ENCODE measurements around the gene MYO5C.

GRCh38 chr15:52280326-52281084, 15.1 kb downstream of the MYO5C start:
- TF ChIP-seq CTCF (IDR thresholded peaks at IDR 0.05 in 4 of 5, conservative IDR thresholded peaks at IDR 0.05 in 1 of 5): no peak
- no peak for TF ChIP-seq POLR2A (IDR thresholded peaks at IDR 0.05)

All from gastrocnemius medialis (tissue), 4 donors.